ENCODE measurements around the gene REC8. TPM values are rescaled to one million over a fixed set of nuclear protein-coding genes. Genes with fewer than 3 reads are reported as not detected.

The REC8 gene
- total and polyA plus RNA-seq, 2 of the 13 experiments (the other 11 are each of a cell fraction or from before 2014, with no cell fraction given), result 3.4 to 14.7 TPM

- TF ChIP-seq GTF2F1 (IDR thresholded peaks at IDR 0.05; ENCODE audit: low read length) (no peak), NR2F2 (IDR thresholded peaks at IDR 0.05; ENCODE audit: borderline replicate concordance, low read depth) (no peak), ZNF44 (CRISPR knock-in tag; IDR thresholded peaks at IDR 0.05) (peak; percentile 82; the same call in 1 of the 2 replicates), GATA4 (IDR thresholded peaks at IDR 0.05; ENCODE audit: borderline replicate concordance, low read depth) (no peak), KDM6A (CRISPR knock-in tag; IDR thresholded peaks at IDR 0.05; ENCODE audit: low read depth) (no peak), ZNF350 (CRISPR knock-in tag; IDR thresholded peaks at IDR 0.05; ENCODE audit: borderline replicate concordance, low read depth) (peak; percentile 8), RARA (CRISPR knock-in tag; IDR thresholded peaks at IDR 0.05) (no peak), LBX2 (CRISPR knock-in tag; IDR thresholded peaks at IDR 0.05; ENCODE audit: borderline replicate concordance) (0 out of 2 replicates have a peak, but pooled peaks have one; percentile 12), FOXJ3 (CRISPR knock-in tag; IDR thresholded peaks at IDR 0.05; ENCODE audit: borderline replicate concordance) (no peak), ZBTB8A (CRISPR knock-in tag; IDR thresholded peaks at IDR 0.05; ENCODE audit: borderline replicate concordance, low read depth) (no peak), ZNF609 (CRISPR knock-in tag; IDR thresholded peaks at IDR 0.05; ENCODE audit: borderline replicate concordance) (peak; percentile 39; the same call in 1 of the 2 replicates), SNAI1 (CRISPR knock-in tag; IDR thresholded peaks at IDR 0.05; ENCODE audit: borderline replicate concordance) (peak; percentile 33; the same call in 1 of the 2 replicates), CENPT (CRISPR knock-in tag; IDR thresholded peaks at IDR 0.05; ENCODE audit: low read depth) (peak; percentile 24; the same call in 1 of the 2 replicates), SOX6 (IDR thresholded peaks at IDR 0.05) (no peak), SOX6 (CRISPR knock-in tag; IDR thresholded peaks at IDR 0.05) (0 out of 2 replicates have a peak, but pooled peaks have one; percentile 13), ZNF263 (CRISPR knock-in tag; IDR thresholded peaks at IDR 0.05) (peak; percentile 57; the same call in 1 of the 2 replicates), ZNF614 (CRISPR knock-in tag; IDR thresholded peaks at IDR 0.05; ENCODE audit: borderline replicate concordance) (peak; percentile 8; the same call in 1 of the 2 replicates), SOX5 (CRISPR knock-in tag; IDR thresholded peaks at IDR 0.05; ENCODE audit: borderline replicate concordance) (no peak), STAT6 (CRISPR knock-in tag; IDR thresholded peaks at IDR 0.05; ENCODE audit: borderline replicate concordance) (no peak), RCOR2 (CRISPR knock-in tag; IDR thresholded peaks at IDR 0.05) (no peak), GATAD2A (CRISPR knock-in tag; IDR thresholded peaks at IDR 0.05) (no peak), RARG (CRISPR knock-in tag; IDR thresholded peaks at IDR 0.05; ENCODE audit: low read depth) (0 out of 2 replicates have a peak, but pooled peaks have one; percentile 77), MXI1 (IDR thresholded peaks at IDR 0.05; ENCODE audit: borderline replicate concordance, low read depth, low read length) (no peak)
These were observed 35.0 kb upstream of the REC8 start (continued) for GRCh38 chr14:24136684-24137528.

All from HepG2 (cell line).